ENCODE data around the gene UBXN1.
A peak's percentile ranks its signal among the peaks of the same experiment; 100 is the strongest.

UBXN1 gene

DNA sequence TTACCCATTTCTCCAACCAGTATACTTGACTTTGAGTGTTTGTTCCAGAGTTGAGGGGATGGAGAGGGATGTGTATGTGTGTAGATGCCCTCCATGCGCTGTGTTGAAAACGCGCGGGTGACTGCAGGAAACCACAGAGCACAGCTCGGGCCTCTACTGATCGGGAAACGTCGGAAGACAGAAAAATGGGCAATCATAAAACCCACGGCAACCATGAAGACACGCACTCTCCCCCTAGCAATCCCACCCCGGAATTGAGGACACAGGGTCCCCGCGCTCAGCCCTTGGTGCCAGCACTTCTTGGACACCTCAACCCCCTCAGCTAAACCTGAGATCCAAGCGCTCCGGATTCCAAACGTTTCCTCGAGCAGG, 7.7 kb downstream of the UBXN1 start:
- peak overlapping the region; percentile 85 to 100 (median 93) for H3K4me2 ChIP-seq
- peaks cover 56 to 76% (median 69%) of the 10 kb centered on the region in 10 experiments for H3K4me1 ChIP-seq
- peak overlapping the region; percentile 72 to 95 (median 89) for H3K27ac ChIP-seq
- H3K9me3 ChIP-seq (replicated peaks in 1 of 11): no peaks in the 10 kb centered on the region
- TF ChIP-seq Cebpa-rat (IDR thresholded peaks at IDR 0.05): no peak
- peak overlapping the region; percentile 85 to 96 (median 91) for H3K9ac ChIP-seq
- H4K20me1 ChIP-seq: peaks cover 0 to 59% (median 20%) of the 10 kb centered on the region in 11 experiments; a peak in 19 of 22 replicates
- peak overlapping the region; percentile 63 to 89 (median 84) for H3K4me3 ChIP-seq
- peaks cover 49 to 67% (median 53%) of the 10 kb centered on the region in 11 experiments for H3K36me3 ChIP-seq
- H3K27me3 ChIP-seq: no peaks in the 10 kb centered on the region

DNA sequence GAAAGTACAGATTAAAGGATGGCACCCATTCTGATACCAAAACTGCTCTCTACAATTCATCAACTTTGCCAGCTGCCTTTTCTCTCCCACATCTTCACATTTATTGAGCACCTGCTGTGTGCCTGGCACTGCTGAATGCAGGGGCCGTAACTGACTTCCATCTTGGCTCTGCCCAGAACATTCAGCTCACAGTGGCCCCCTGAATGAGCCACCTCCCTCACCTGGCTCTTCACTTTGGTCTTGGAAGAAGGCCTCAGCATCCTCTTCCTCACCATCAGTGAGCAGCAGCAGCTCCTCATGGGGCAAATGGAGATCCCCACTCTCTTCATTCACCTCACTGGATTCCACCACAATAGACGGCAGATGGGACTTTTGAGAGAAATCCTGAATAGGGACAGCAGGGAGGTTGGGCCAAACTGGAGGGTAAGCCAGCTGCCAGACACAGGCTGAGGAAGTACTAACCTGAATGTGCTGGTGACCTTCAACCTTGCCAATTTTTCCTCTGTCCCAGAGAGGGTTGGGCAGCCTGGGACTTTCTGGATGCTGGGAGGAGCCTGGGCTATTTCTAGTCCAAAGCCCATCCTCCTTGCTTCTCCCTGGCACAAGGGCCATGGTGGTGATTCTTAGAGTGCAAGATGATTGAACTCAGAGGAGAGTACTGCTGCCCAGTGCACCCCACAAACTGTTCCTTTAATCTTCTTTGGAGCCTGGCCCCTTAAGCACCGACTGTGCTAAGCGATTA, 9.3 kb downstream of the UBXN1 start:
- no peaks in the 10 kb centered on the region for H3K9me3 ChIP-seq (replicated peaks in 1 of 11)
- peaks cover 33 to 55% (median 39%) of the 10 kb centered on the region in 11 experiments for H3K36me3 ChIP-seq
- peak overlapping the region in 4 of 10 experiments; percentile 76 to 88 (median 80); a peak in 3 of 20 replicates for H3K4me3 ChIP-seq
- H3K4me2 ChIP-seq: peak overlapping the region; percentile 85 to 100 (median 93)
- H3K9ac ChIP-seq: peak overlapping the region; percentile 19 to 96 (median 88); a peak in 18 of 22 replicates
- H3K4me1 ChIP-seq: peaks cover 60 to 75% (median 69%) of the 10 kb centered on the region in 10 experiments
- TF ChIP-seq Cebpa-rat (IDR thresholded peaks at IDR 0.05): no peak
- H3K27me3 ChIP-seq: no peaks in the 10 kb centered on the region
- peaks cover 0 to 56% (median 25%) of the 10 kb centered on the region in 11 experiments; a peak in 19 of 22 replicates for H4K20me1 ChIP-seq
- peak overlapping the region in 8 of 11 experiments; percentile 72 to 95 (median 90); a peak in 8 of 22 replicates for H3K27ac ChIP-seq

DNA sequence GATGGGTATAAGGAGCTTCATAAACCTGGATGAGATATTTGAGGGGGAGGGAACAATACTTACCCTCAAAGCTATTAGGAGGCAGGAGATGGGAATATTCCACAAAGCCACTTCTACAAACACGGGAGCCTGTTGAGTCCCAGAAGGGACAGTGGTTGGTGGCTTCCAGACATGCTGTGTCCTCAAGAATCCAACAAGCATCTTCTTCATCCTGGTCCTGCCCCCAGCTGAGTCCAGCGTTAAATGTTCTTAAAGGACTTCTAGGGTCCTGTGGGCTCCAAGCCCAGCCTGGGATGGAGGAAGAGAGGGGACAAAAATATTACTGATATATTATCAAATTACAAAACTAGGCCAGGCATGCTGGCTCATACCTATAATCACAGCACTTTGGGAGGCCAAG, 11.4 kb downstream of the UBXN1 start:
- H3K27ac ChIP-seq: peak overlapping the region in 8 of 11 experiments; percentile 20 to 94 (median 86); a peak in 9 of 22 replicates

DNA sequence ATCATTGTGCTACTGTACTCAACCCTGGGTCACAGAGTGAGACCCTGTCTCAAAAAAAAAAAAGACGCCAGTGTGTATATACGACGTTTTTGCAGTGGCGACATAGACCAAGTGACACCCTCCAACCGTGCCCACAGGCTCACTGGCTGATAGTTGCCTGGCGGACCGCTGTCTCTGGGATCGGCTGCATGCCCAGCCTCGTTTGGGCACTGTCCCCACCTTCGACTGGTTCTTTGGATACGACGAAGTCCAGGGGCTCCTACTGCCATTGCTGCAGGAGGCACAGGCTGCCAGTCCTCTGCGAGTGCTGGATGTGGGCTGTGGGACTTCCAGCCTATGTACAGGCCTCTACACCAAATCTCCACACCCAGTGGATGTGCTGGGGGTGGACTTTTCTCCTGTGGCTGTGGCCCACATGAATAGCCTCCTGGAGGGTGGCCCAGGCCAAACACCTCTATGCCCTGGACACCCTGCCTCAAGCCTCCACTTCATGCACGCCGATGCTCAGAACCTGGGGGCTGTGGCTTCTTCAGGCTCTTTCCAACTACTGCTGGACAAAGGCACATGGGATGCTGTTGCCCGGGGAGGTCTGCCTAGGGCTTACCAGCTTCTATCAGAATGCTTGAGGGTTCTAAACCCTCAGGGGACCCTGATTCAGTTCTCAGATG, 12.5 kb downstream of the UBXN1 start:
- no peak for TF ChIP-seq Cebpa-rat (IDR thresholded peaks at IDR 0.05)
- H3K9me3 ChIP-seq (replicated peaks in 1 of 11): no peaks in the 10 kb centered on the region
- peaks cover 28 to 54% (median 45%) of the 10 kb centered on the region in 11 experiments for H3K36me3 ChIP-seq
- peak overlapping the region; percentile 96 to 100 (median 98) for H3K4me2 ChIP-seq
- H3K9ac ChIP-seq: peak overlapping the region; percentile 83 to 98 (median 90)
- H3K4me3 ChIP-seq: peak overlapping the region; percentile 68 to 94 (median 83)
- peak overlapping the region; percentile 63 to 94 (median 87); a peak in 21 of 22 replicates for H3K27ac ChIP-seq
- H4K20me1 ChIP-seq: peaks cover 0 to 60% (median 27%) of the 10 kb centered on the region in 11 experiments; a peak in 19 of 22 replicates
- H3K27me3 ChIP-seq: no peaks in the 10 kb centered on the region
- H3K4me1 ChIP-seq: peaks cover 45 to 70% (median 68%) of the 10 kb centered on the region in 10 experiments

More for the DNA sequence above, 11.4 kb downstream of the UBXN1 start:
- H3K9me3 ChIP-seq (replicated peaks in 1 of 11): no peaks in the 10 kb centered on the region
- H3K36me3 ChIP-seq: peaks cover 23 to 44% (median 35%) of the 10 kb centered on the region in 11 experiments
- peaks cover 50 to 70% (median 68%) of the 10 kb centered on the region in 10 experiments for H3K4me1 ChIP-seq
- peak overlapping the region; percentile 96 to 100 (median 98) for H3K4me2 ChIP-seq
- peaks cover 0 to 57% (median 27%) of the 10 kb centered on the region in 11 experiments; a peak in 19 of 22 replicates for H4K20me1 ChIP-seq
- H3K9ac ChIP-seq: peak overlapping the region; percentile 36 to 98 (median 90); a peak in 20 of 22 replicates
- H3K4me3 ChIP-seq: peak overlapping the region; percentile 68 to 94 (median 83); a peak in 17 of 20 replicates
- no peaks in the 10 kb centered on the region for H3K27me3 ChIP-seq
- TF ChIP-seq Cebpa-rat (IDR thresholded peaks at IDR 0.05): no peak

DNA sequence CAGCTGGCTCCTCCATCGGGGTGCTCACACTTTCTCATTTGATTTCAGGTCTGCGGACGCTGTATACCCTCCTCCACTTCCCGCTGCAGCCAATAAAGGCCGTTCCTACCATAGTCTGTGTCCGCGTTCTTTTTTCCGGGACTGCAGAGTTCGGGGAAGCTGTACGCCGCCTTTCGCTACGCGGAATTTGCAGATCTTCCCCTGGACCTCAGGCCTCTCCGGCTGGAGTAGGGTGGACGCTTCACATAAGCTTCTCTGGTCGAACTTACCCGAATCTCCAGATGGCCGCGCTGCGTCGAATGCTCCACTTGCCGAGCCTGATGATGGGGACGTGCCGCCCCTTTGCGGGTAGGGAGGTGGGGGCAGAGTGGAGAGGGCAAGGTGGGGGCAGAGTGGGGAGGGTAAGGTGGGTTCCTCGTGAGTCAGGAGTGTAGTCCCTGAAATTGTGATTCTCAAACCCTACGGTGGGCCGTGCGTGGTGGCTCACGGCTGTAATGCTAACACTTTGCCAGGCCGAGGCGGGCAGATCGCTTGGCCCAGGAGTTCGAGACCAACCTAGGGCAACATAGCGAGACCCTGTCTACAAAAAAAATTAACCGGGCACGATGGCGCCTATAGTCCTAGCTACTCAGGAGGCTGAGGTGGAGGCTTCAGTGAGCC, 13.1 kb downstream of the UBXN1 start:
- peak overlapping the region; percentile 96 to 100 (median 98) for H3K4me2 ChIP-seq
- peak overlapping the region; percentile 83 to 98 (median 90) for H3K9ac ChIP-seq
- H3K4me3 ChIP-seq: peak overlapping the region; percentile 68 to 94 (median 83)
- H3K27me3 ChIP-seq: no peaks in the 10 kb centered on the region
- H3K9me3 ChIP-seq (replicated peaks in 1 of 11): no peaks in the 10 kb centered on the region
- no peak for TF ChIP-seq Cebpa-rat (IDR thresholded peaks at IDR 0.05)
- H4K20me1 ChIP-seq: peaks cover 0 to 58% (median 27%) of the 10 kb centered on the region in 11 experiments; a peak in 19 of 22 replicates
- H3K36me3 ChIP-seq: peaks cover 28 to 61% (median 50%) of the 10 kb centered on the region in 11 experiments
- H3K27ac ChIP-seq: peak overlapping the region; percentile 63 to 94 (median 87); a peak in 21 of 22 replicates
- peaks cover 42 to 68% (median 65%) of the 10 kb centered on the region in 10 experiments for H3K4me1 ChIP-seq

DNA sequence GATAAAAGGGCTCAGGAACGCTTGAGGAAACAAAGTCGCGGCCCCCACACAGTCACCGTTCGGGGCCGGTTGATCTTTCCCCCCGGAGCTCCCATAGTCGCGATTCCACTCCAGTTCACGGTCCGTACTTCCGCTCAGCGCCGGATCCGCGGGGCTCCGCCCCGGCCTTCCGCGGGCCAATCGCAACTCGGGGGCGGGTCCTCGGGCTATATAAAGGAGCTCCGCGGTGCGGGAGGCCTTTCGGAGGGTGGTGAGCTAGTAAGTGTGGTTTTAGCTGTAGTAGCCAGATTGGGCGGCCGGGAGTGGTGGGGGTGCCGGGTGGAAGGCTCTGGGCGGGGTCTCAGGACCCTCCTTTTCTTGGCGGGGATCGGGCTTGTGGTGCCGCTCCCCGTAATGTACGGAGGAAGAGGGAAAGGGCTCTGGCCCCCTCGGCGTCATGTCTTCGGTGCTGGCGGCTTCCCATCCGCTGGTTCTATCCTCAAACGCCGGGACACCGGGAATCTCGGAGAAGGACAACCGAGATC, 13.7 kb downstream of the UBXN1 start, which contains the start of the genes C11orf98 and CSKMT:
C11orf98 (minus strand) TSS at position 136 of the 524 bp plus-strand sequence; CDS start at position 95, 41 bp downstream.
CSKMT (plus strand) TSS at position 238 of the 524 bp plus-strand sequence. CDS start 568 bp downstream, outside the sequence.
- peaks cover 28 to 66% (median 54%) of the 10 kb centered on the region in 11 experiments for H3K36me3 ChIP-seq
- H4K20me1 ChIP-seq: peaks cover 0 to 52% (median 27%) of the 10 kb centered on the region in 11 experiments; a peak in 19 of 22 replicates
- no peaks in the 10 kb centered on the region for H3K27me3 ChIP-seq
- TF ChIP-seq Cebpa-rat (IDR thresholded peaks at IDR 0.05): no peak
- peak within 1 kb of the TSS; percentile 68 to 94 (median 83) for H3K4me3 ChIP-seq
- H3K4me1 ChIP-seq: peaks cover 36 to 62% (median 59%) of the 10 kb centered on the region in 10 experiments
- H3K9ac ChIP-seq: peak within 1 kb of the TSS; percentile 83 to 98 (median 90)
- H3K4me2 ChIP-seq: peak within 1 kb of the TSS; percentile 96 to 100 (median 98)
- H3K27ac ChIP-seq: peak within 1 kb of the TSS; percentile 63 to 94 (median 87)
- no peaks in the 10 kb centered on the region for H3K9me3 ChIP-seq (replicated peaks in 1 of 11)

DNA sequence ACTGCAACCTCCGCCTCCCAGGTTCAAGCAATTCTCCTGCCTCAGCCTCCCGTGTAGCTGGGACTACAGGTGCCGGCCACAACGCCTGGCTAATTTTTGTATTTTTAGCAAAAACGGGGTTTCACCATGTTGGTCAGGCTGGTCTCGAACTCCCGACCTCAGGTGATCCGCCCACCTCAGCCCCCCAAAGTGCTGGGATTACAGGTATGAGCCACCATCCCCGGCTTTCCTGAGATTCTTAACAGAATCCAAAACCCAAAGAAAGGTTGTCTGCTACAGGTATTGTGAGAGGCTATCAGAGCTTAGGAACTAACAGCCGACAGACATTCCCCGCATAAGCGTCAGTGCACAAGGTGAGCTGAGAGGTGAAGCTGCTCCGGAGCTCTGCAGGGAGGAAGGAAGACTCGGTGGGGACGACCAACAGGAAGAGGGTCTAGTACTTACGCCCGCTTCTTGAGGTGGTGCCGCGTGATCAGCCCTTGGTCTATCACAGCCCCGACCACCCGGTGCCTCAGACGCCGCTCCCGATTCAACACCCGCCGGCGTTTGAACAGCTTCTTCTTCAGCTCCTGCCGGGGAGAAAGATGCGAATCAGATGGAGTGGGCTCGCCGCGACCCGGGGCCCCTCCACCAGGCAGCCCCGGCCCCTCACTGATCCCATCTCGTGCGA, 14.3 kb downstream of the UBXN1 start:
- H3K27me3 ChIP-seq: no peaks in the 10 kb centered on the region
- H3K9me3 ChIP-seq (replicated peaks in 1 of 11): no peaks in the 10 kb centered on the region
- peaks cover 26 to 66% (median 54%) of the 10 kb centered on the region in 11 experiments for H3K36me3 ChIP-seq
- peaks cover 0 to 46% (median 27%) of the 10 kb centered on the region in 11 experiments; a peak in 19 of 22 replicates for H4K20me1 ChIP-seq
- no peak for TF ChIP-seq Cebpa-rat (IDR thresholded peaks at IDR 0.05)
- H3K27ac ChIP-seq: peak overlapping the region; percentile 63 to 94 (median 87)
- peaks cover 30 to 56% (median 53%) of the 10 kb centered on the region in 10 experiments for H3K4me1 ChIP-seq
- peak overlapping the region; percentile 57 to 100 (median 77) for H3K4me2 ChIP-seq
- peak overlapping the region; percentile 83 to 98 (median 90) for H3K9ac ChIP-seq
- H3K4me3 ChIP-seq: peak overlapping the region; percentile 68 to 94 (median 83)

All from BLaER1 treated with 17β-estradiol and CSF1 and Interleukin-3, amounts not matched to agents 10 nM and 100 nM (cell line).